Hepatocyte (in vitro differentiated cells): ENCODE results near the gene BRSK1. TPM values are rescaled to one million over a fixed set of nuclear protein-coding genes. Genes with fewer than 3 reads are reported as not detected.

Experiments used
- DNase-seq: peaks from one replicate; pipeline ENCODE4 v3.0.0-alpha.2; 2016; ENCODE audit warnings: low spot score
- H2AFZ ChIP-seq: fragments of 200-600 bp; sonication (generic); 2 replicates; pipeline ENCODE4 v1.6.0; 2016; ENCODE audit warnings: antibody characterized with exemption, mild to moderate bottlenecking
- H3K27ac ChIP-seq: fragments of 200-600 bp; sonication (generic); 2 replicates; pipeline ENCODE4 v1.5.1; 2016; ENCODE audit warnings: mild to moderate bottlenecking
- H3K27me3 ChIP-seq: fragments of 200-600 bp; sonication (generic); 2 replicates; pipeline ENCODE4 v1.6.1; 2016
- H3K36me3 ChIP-seq: fragments of 200-600 bp; sonication (generic); replicated peaks from 2 replicates; pipeline ENCODE4 v1.5.1; 2016; ENCODE audit warnings: low read depth; ENCODE audit not compliant: insufficient read depth
- H3K4me1 ChIP-seq: fragments of 200-600 bp; sonication (generic); 2 replicates; pipeline ENCODE4 v1.5.1; 2016; ENCODE audit warnings: mild to moderate bottlenecking, moderate library complexity; ENCODE audit not compliant: insufficient read depth
- H3K4me2 ChIP-seq: fragments of 200-600 bp; sonication (generic); 2 replicates; pipeline ENCODE4 v1.6.0; 2016
- H3K4me3 ChIP-seq: fragments of 200-600 bp; sonication (generic); 2 replicates; pipeline ENCODE4 v1.5.1; 2016; ENCODE audit warnings: mild to moderate bottlenecking
- H3K79me2 ChIP-seq: fragments of 200-600 bp; sonication (generic); 2 replicates; pipeline ENCODE4 v1.6.0; 2017; ENCODE audit warnings: mild to moderate bottlenecking
- H3K9me2 ChIP-seq: fragments of 200-600 bp; sonication (generic); replicated peaks from 2 replicates; pipeline ENCODE4 v1.6.0; 2017; ENCODE audit warnings: mild to moderate bottlenecking; ENCODE audit not compliant: insufficient read depth
- H3K9me3 ChIP-seq: fragments of 200-600 bp; sonication (generic); 2 replicates; pipeline ENCODE4 v1.5.1; 2016; ENCODE audit warnings: low read depth, mild to moderate bottlenecking
- H4K20me1 ChIP-seq: fragments of 200-600 bp; sonication (generic); 2 replicates; pipeline ENCODE4 v1.6.0; 2016; ENCODE audit warnings: mild to moderate bottlenecking; ENCODE audit not compliant: insufficient read depth, poor library complexity, severe bottlenecking
- CTCF ChIP-seq: fragments of 200-600 bp; sonication (generic); IDR thresholded peaks from 2 replicates; pipeline ENCODE4 v1.5.1; 2016; ENCODE audit warnings: antibody characterized with exemption, mild to moderate bottlenecking; ENCODE audit not compliant: poor library complexity
- EZH2 ChIP-seq: fragments of 200-600 bp; sonication (generic); IDR thresholded peaks from 2 replicates; pipeline ENCODE4 v1.6.1; 2016; ENCODE audit warnings: antibody characterized with exemption, mild to moderate bottlenecking, borderline replicate concordance
- EZH2phosphoT487 ChIP-seq: fragments of 200-600 bp; sonication (generic); IDR thresholded peaks from one replicate; pipeline ENCODE4 v1.6.1; 2018; ENCODE audit warnings: antibody characterized with exemption, mild to moderate bottlenecking, low read depth, moderate library complexity; ENCODE audit not compliant: unreplicated experiment, severe bottlenecking
- WGBS: methylation state at CpG from one replicate; pipeline ENCODE4 v1.1.6; 2016; ENCODE audit warnings: low lambda C conversion rate; ENCODE audit errors: missing lambda C conversion rate; 5-methylcytosine and 5-hydroxymethylcytosine counted together
- polyA plus RNA-seq: library from polyadenylated mRNA; unstranded; fragments of >200 nt; fragmentation: Nextera tagmentation; extraction: Ambion mirVana; gene quantifications from 2 replicates; pipeline ENCODE4 v1.2.1, GENCODE V29; 2016
- total RNA-seq: library from RNA; depleted of rRNA; stranded (reverse); fragments of >200 nt; gene quantifications from 2 replicates; pipeline ENCODE4 v1.2.3, GENCODE V29; 2014

BRSK1 gene
- total and polyA plus RNA-seq, 2 experiments from 2014 or later: 2.4 to 13.2 TPM

- WGBS: 93% methylated on average over 33 of the region's 43 CpGs
- peaks cover 6% of the 10 kb centered on the region for H3K79me2 ChIP-seq
- no peaks in the 10 kb centered on the region for H3K4me1 ChIP-seq
- no peaks in the 10 kb centered on the region for H3K9me2 ChIP-seq
- H4K20me1 ChIP-seq: peaks cover 5% of the 10 kb centered on the region
- no peak overlapping the region for H3K4me3 ChIP-seq
- H3K9me3 ChIP-seq: no peaks in the 10 kb centered on the region
- H3K36me3 ChIP-seq: no peaks in the 10 kb centered on the region
- H3K27ac ChIP-seq: no peak overlapping the region
- TF ChIP-seq EZH2phosphoT487 (no peak), EZH2 (no peak), CTCF (no peak)
- peaks cover 3% of the 10 kb centered on the region for H3K27me3 ChIP-seq
- no peak overlapping the region for H2AFZ ChIP-seq
- no peak overlapping the region for H3K4me2 ChIP-seq
- no peak for DNase-seq
Observed at GRCh38 chr19:55345818-55346724, 62.3 kb downstream of the BRSK1 start.

GRCh38 chr19:55346725-55347441 is 63.1 kb downstream of the BRSK1 start:
- no peaks in the 10 kb centered on the region for H3K36me3 ChIP-seq
- peaks cover 6% of the 10 kb centered on the region for H3K27me3 ChIP-seq
- TF ChIP-seq CTCF (no peak), EZH2 (no peak), EZH2phosphoT487 (no peak)
- H3K9me3 ChIP-seq: no peaks in the 10 kb centered on the region
- no peaks in the 10 kb centered on the region for H3K9me2 ChIP-seq
- DNase-seq: no peak
- H3K4me1 ChIP-seq: no peaks in the 10 kb centered on the region
- H3K4me2 ChIP-seq: no peak overlapping the region
- H3K4me3 ChIP-seq: no peak overlapping the region
- no peak overlapping the region for H3K27ac ChIP-seq
- no peaks in the 10 kb centered on the region for H4K20me1 ChIP-seq
- WGBS: 94% methylated on average over 15 of the region's 41 CpGs
- H2AFZ ChIP-seq: no peak overlapping the region
- peaks cover 1% of the 10 kb centered on the region for H3K79me2 ChIP-seq

- Histone ChIP-seq H3K9me2 (no peaks in the 10 kb centered on the region), H2AFZ (no peak overlapping the region), H3K27ac (no peak overlapping the region), H3K4me2 (no peak overlapping the region), H3K9me3 (no peaks in the 10 kb centered on the region), H3K36me3 (no peaks in the 10 kb centered on the region), H3K4me1 (no peaks in the 10 kb centered on the region), H4K20me1 (no peaks in the 10 kb centered on the region), H3K79me2 (no peaks in the 10 kb centered on the region), H3K27me3 (peaks cover 11% of the 10 kb centered on the region), H3K4me3 (no peak overlapping the region)
- WGBS: 94% methylated on average over 8 of the region's 10 CpGs
- DNase-seq: no peak
- TF ChIP-seq EZH2phosphoT487: no peak
- no peak for TF ChIP-seq CTCF
- TF ChIP-seq EZH2: no peak
Observed at GRCh38 chr19:55347442-55348009, 63.7 kb downstream of the BRSK1 start.
